HL-60 (cell line): ENCODE measurements around the gene MUC5AC.

ENCODE experiments used
- DNase-seq, 2 experiments: peaks; one replicate each; pipeline ENCODE4 v3.0.0-alpha.2; 2010 to 2020; ENCODE audit warnings: low read depth in 1 of 2, low spot score in 1 of 2
- H3K27ac ChIP-seq: fragments of 250-450 bp; sonication (Bioruptor Pico); replicated peaks from 2 replicates; pipeline ENCODE4 v1.5.1; 2020; ENCODE audit warnings: mild to moderate bottlenecking, moderate library complexity
- H3K27me3 ChIP-seq: fragments of 250-450 bp; sonication (Bioruptor Pico); 2 replicates; pipeline ENCODE4 v1.5.1; 2021; ENCODE audit warnings: mild to moderate bottlenecking, moderate library complexity; ENCODE audit not compliant: insufficient read depth, poor library complexity, severe bottlenecking
- H3K4me3 ChIP-seq: replicated peaks from 2 replicates; pipeline ENCODE4 v1.5.1; 2011; ENCODE audit warnings: mild to moderate bottlenecking, control low read depth, low read length; ENCODE audit not compliant: insufficient read depth
- GABPA ChIP-seq: IDR thresholded peaks from 2 replicates; pipeline ENCODE4 v1.6.1; 2012; ENCODE audit warnings: low read depth
- POLR2AphosphoS5 ChIP-seq: IDR thresholded peaks from 2 replicates; pipeline ENCODE4 v1.6.1; 2012; ENCODE audit warnings: low read depth
- SPI1 ChIP-seq: IDR thresholded peaks from 2 replicates; pipeline ENCODE4 v1.6.1; 2012; ENCODE audit warnings: low read depth, mild to moderate bottlenecking, borderline replicate concordance
- TF ChIP-seq, protein P1 (sequence below): IDR thresholded peaks from 2 replicates; pipeline ENCODE4 v1.6.1; 2012; ENCODE audit warnings: low read depth; ENCODE audit not compliant: insufficient replicate concordance
- TF ChIP-seq, protein P2 (sequence below): IDR thresholded peaks from one replicate; pipeline ENCODE4 v1.5.1; 2011; ENCODE audit warnings: low read length, control low read depth, inconsistent platforms; ENCODE audit not compliant: insufficient read depth

Gene MUC5AC

DNA sequence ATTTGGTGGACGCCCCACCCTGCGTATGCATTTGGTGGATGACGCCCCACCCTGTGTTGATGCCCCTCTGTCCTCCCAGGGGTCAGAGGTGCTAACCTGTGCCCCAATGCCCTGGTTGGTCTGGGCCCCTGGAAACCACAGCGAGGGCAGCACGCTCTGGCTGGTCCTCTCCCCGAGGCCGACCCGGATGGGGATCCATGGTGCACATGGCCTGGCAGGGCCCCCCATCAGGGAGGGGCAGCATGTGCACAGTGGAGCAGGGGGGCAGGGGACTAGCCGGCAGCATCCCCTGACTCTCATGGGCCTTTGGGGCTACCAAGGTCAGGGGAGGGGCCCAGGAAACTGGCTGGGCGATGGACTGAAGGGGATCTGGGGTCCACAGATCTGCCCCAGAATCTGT is 7.6 kb upstream of the MUC5AC start:
- Histone ChIP-seq H3K27me3 (peaks cover 5% of the 10 kb centered on the region), H3K4me3 (no peak overlapping the region), H3K27ac (no peak overlapping the region)
- TF ChIP-seq GABPA (no peak), POLR2AphosphoS5 (no peak), SPI1 (no peak)
- TF ChIP-seq, protein P1, sequence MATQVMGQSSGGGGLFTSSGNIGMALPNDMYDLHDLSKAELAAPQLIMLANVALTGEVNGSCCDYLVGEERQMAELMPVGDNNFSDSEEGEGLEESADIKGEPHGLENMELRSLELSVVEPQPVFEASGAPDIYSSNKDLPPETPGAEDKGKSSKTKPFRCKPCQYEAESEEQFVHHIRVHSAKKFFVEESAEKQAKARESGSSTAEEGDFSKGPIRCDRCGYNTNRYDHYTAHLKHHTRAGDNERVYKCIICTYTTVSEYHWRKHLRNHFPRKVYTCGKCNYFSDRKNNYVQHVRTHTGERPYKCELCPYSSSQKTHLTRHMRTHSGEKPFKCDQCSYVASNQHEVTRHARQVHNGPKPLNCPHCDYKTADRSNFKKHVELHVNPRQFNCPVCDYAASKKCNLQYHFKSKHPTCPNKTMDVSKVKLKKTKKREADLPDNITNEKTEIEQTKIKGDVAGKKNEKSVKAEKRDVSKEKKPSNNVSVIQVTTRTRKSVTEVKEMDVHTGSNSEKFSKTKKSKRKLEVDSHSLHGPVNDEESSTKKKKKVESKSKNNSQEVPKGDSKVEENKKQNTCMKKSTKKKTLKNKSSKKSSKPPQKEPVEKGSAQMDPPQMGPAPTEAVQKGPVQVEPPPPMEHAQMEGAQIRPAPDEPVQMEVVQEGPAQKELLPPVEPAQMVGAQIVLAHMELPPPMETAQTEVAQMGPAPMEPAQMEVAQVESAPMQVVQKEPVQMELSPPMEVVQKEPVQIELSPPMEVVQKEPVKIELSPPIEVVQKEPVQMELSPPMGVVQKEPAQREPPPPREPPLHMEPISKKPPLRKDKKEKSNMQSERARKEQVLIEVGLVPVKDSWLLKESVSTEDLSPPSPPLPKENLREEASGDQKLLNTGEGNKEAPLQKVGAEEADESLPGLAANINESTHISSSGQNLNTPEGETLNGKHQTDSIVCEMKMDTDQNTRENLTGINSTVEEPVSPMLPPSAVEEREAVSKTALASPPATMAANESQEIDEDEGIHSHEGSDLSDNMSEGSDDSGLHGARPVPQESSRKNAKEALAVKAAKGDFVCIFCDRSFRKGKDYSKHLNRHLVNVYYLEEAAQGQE, result no peak
- TF ChIP-seq, protein P2, sequence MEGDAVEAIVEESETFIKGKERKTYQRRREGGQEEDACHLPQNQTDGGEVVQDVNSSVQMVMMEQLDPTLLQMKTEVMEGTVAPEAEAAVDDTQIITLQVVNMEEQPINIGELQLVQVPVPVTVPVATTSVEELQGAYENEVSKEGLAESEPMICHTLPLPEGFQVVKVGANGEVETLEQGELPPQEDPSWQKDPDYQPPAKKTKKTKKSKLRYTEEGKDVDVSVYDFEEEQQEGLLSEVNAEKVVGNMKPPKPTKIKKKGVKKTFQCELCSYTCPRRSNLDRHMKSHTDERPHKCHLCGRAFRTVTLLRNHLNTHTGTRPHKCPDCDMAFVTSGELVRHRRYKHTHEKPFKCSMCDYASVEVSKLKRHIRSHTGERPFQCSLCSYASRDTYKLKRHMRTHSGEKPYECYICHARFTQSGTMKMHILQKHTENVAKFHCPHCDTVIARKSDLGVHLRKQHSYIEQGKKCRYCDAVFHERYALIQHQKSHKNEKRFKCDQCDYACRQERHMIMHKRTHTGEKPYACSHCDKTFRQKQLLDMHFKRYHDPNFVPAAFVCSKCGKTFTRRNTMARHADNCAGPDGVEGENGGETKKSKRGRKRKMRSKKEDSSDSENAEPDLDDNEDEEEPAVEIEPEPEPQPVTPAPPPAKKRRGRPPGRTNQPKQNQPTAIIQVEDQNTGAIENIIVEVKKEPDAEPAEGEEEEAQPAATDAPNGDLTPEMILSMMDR, result no peak
- DNase-seq, result no peak

DNA sequence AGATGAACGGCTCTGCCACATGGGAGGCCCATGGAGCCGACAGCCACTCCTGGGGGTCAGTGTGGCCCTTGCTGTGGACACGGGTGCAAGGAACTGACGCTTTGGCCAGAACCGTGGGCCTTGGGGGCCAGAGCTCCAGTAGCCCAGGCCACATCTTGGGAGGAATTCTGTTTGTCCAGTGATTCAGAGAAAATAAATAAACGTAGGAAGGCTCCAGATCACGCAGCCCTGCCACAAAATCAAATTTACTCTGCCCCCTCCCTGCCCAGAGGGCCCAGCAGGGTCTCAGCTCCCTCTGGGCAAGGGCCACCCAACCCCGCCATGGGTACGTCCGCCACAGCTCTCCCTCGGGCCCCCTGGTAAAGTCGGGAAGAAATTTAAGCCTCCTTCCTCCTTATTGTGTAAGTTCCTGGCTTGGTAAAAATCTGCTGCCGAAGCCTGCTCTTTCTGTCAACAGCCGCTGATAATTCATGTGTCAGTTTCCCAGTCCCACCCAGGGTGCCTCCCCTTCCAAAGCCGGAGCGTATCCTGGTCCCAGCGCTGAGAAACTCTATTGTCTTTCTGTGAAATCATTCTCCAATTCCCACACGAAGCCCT is 6.9 kb upstream of the MUC5AC start:
- Histone ChIP-seq H3K27ac (no peak overlapping the region), H3K4me3 (no peak overlapping the region), H3K27me3 (peaks cover 5% of the 10 kb centered on the region)
- TF ChIP-seq, protein P1, result no peak
- no peak for TF ChIP-seq POLR2AphosphoS5
- no peak for TF ChIP-seq GABPA
- TF ChIP-seq, protein P2, result no peak
- TF ChIP-seq SPI1, result no peak
- peak in 1 of 2 experiments; percentile 18 for DNase-seq

DNA sequence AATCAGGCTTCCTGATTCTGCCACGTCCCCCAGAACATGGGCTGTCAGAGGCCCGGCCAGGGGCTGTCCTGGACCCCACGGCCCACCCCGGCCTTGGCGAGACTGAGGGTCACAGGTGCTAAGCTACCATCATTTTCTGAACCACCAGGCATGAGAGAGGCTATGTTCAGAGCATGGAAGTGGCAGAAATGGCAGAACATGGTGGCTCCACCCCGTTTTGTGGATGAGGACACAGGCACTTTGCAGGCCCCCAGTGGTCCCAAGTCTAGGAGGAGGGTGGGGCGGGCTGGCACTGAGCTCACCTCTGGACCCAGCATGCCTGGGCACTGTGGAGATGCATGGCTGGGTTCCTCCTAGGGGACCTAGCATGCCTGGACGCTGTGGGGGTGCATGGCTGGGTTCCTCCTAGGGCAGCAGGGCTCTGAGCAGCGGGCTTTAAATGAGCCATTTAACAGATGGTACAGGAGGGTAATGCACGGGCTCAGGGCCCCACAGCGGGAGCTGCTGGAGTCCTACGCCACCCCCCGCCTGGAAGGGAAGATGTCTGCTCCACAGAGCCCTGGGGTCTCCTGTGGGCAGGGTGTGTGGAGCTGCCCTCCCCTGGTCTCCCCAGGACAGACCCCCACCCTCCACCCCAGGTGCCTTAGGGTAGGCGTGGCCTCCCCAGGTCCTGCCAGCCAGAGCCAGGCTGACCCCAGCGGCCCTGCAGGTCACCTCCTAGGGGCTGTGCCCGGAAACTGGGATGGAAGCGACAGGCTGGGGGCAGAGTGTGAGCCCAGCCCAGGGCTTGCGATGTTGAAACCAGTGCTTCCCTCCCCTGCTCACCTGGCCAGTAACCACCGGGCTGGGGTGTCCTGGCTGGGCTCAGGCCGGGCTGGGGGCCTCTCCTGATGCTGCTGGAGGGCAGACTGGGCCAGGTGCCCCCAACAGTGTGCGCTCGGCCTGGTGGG is 6.1 kb upstream of the MUC5AC start:
- no peak overlapping the region for H3K27ac ChIP-seq
- H3K4me3 ChIP-seq, result no peak overlapping the region
- DNase-seq, result peak in 1 of 2 experiments; percentile 36
- H3K27me3 ChIP-seq, result peaks cover 5% of the 10 kb centered on the region
- no peak for TF ChIP-seq SPI1
- TF ChIP-seq, protein P1, result no peak
- TF ChIP-seq, protein P2, result no peak
